Stimulated activated CD4-positive, alpha-beta T cell treated with anti-CD3 and anti-CD28 coated beads, TNF-alpha, amount 100 ng/mL, for 1 hour (primary cell): Measurements from ENCODE around the gene THY1.
"Not testable (repeated sequence)": the region's sequence is repeated elsewhere in the genome, so short reads cannot be mapped to it uniquely, and the experiment has no call there.

ENCODE experiments used
- DNase-seq, 3 donors: peaks; one replicate each; pipeline ENCODE4 v3.0.0-alpha.2; 2020; ENCODE audit warnings: low read depth in 3 of 3, low spot score in 1 of 3

Gene THY1

DNA sequence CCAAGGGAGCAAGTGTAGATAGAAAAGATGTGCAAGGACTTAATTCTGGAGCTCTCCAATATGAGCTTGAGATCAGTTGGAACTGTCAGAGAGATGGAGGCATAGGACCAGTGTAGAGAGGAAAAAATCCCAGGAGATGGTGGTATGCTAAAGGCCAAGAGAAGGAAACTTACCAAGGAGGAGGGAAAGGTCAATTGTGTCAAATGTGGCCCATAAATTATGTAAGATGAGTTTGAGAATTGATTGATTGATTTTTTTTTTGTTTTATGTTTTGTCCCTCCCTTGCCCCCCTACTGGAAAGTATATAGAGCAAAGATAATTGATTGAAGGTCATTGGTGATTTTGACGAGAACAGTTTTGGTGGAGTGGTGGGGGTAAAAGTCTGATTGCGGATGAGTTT lies 38.6 kb downstream of the THY1 start:
- no peak for DNase-seq

GRCh38 chr11:119382513-119382912 lies 40.5 kb downstream of the THY1 start:
- not testable (repeated sequence) for DNase-seq

DNA sequence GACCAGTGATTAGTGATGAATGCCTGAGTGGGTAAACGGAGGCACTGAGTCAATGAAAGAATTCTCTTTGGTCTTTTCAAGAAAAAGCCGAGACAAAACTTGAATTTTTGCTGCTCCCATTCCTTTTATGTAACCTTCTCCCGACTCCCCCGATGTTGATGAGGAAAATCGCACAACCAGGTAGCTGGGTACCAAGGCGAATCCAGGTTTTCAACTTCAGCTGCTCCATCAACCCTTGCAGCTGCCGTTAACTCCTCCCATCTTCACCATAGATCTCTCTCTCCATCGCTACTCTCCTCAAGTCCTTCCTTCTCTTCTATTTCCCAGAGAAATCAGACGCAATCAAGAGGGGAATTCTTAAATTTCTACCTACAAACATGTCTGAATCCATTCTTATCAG lies 40.9 kb downstream of the THY1 start:
- DNase-seq = no peak

- DNase-seq = peak; percentile 85 to 96 (median 93)
These were observed 41.6 kb downstream of the THY1 start, which contains the start of gene USP2 for GRCh38 chr11:119381181-119381988. Gene USP2, minus strand, starts transcription at chr11:119381690. Its CDS starts 8,210 bp downstream, at chr11:119373480.

DNA sequence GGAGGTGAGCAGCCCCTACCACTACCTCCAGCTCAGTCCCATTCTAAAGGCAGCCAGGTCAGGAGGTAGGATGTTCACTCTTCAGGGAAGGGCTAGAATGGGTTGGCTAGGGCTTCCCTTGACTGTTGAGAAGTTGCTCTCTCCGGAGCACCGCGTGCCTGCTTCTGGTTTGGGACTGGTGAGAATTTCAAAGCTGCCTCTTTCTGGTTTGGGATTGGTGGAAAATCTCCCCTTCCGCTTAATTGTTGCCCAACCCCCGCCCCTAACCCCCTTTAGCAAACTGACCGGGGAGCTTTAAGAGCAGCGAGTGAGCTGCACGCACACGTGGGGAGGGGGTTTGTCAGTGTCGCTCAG lies 42.2 kb downstream of the THY1 start:
- no peak for DNase-seq

DNA sequence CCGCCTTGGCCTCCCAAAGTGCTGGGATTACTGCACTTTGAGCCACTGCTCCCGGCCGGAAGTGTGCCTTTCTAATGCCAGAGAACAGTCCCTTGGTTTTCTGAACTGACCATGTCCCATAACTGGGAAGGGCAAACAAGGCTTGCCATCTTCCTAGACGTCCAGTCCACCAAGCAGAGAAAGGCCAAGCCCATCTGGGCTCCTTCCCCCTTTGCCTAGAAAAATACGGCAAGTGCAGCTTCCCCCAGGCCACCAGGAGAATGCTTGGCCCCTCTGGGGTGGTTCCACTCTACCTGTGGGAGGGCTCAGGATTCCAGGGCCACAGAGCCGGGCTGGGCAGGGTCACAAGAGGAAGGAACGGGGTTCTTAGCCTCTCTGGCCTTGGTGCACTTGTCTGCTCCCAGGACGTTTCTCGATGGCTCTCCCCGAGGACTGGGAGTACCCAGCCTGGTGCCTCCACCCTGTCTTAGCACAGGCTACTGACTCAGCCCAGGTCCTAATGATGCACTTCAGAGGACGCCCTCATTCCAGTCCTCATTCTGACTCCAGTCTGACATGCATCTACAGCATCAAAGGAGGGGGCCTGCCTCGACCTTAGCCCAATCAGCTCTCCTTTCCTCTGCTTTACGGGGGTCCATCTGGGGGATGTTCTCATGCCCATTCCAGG lies 42.7 kb downstream of the THY1 start:
- no peak for DNase-seq

- DNase-seq = no peak
These were observed 44.0 kb downstream of the THY1 start for GRCh38 chr11:119378851-119379465.

DNA sequence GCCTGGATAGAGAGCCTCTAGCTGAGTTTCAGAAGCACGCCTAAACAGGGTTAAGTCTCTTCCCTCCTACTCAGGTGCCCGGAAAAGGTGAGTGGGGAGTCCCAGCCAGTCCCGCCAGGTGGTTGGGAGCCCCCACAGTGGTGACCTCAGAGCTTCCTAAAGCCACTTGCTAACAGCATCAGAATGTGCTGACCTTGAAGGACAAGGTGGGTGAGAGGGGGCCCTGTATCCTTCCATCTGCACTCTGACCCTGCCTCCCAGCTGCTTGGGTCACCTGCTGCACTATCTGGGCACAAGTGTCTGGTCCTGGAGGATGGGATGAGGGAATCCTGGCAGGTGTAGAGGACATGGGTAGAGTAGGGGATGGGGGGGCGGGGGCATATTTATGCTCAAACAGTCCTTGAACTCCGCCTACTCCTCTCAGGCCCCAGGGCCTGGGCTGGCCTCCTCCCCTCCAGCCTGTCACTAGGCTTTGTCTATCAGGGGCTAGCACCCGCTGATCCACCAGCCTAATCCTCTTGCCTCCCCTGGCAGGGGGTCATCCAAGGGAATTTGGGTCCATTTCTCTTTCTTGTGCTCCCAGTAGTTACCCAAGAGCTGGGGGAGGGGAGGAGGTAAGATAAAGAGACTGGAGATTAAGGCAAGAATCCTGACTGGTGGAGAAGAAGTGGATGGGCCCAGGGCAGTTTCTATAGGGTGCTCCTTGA lies 44.9 kb downstream of the THY1 start:
- no peak for DNase-seq

- DNase-seq = no peak
These were observed 45.7 kb downstream of the THY1 start for GRCh38 chr11:119377112-119377901.

DNA sequence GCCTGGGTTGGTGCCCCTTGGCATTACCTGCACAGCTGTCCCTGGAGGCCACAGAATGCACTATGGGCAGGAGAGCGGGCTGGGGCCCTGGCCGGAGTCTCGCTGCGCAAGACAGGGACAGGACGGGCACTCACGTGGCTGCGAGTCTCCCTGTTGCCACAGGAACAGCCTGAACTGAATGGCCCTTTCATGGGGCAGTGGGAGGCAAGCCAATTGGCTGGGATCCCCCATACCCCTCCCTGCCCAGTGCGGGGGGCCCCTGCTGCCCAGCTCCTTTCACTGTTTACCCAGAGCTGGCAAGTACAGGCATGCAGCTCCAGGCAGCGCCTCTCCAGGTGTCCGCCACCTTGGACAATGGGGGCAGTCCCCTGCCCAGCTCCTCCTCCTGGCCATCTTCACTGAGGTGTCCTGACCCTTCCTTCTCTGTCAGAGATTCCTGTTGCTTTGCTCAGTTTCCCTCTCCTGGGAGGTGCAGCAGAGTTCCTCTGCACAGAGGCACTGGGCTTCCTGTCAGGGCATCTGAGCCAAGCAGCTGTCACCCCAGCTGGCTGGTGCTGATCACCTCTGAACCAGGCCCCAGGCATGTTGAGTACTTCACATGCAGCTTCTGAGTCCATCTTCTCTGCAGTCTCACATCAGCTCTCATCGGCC lies 46.6 kb downstream of the THY1 start:
- no peak for DNase-seq

DNA sequence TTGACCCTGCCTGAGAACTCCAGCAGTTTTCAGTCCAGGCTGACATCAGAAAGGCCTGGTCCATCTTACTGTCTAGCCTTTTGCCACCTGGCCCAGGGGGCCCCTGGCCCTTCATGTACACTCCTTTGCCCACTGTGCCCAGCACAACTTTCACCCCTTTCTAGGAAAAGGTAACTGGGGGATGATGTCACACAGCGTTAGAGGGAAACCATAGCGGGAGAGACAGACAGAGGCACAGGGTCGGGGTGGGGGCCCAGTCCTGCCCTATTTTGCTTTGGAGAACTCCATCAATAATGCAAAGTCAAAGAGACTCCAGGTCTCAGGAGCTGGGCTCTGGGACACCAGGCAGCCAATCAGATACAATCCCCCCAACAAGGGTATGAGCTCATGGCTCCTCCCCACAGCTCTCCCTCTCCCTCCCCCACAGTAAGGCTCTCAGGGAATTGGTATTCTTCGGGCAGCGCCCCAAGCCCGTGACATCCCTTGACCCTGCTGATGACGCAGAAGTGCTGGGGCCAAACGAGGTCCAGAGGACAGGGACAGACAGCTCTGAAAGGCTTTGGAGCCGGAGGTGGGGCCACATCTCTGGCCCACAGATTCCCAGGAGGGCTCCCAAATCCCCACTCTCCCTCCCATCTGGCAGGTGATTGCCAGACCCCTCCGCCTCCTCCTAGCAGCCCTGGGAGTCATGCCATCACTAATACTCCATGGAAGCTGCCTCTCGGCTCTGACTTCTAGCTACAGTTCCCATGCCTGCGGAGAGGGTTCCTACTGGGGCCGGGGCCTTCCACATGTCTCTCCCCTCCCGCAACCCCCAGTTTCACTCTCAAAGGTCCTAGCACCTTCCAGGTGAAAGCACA lies 47.4 kb downstream of the THY1 start:
- no peak for DNase-seq

DNA sequence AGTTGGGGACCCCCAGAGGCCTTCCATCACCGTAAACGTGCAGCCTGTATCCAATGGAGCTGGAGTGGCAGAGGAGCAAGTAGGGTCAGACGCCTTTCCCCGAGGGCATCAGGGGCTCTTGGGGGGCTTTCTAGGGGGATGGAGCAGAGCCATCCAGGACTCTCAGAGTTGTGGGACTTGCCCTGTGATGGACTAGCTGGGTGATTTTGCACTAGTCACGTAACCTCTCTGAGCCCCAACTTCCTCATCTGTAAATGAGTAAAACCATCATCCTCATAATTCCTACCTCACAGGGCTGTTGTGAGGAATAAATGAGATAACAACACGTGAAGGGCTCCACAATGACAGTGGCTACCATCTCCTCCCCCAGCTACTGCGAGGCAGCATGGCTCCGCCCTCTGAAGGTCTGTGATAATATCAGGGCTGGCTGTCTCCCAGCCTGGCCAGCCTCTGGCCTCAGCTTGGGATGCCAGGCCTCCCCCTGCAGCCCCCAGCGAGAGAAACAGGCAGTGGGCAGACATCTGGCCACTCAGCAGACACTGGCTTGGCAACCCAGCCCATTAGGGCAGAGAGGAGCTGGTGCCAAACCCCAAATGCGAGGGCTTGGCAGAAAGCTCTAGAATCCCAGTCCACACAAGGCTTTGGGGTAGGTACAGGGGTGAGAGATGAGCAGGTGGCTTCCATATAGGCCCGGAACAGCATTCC lies 48.2 kb downstream of the THY1 start:
- DNase-seq = no peak

GRCh38 chr11:119373921-119374631 lies 48.9 kb downstream of the THY1 start:
- no peak for DNase-seq

- DNase-seq = no peak
These were observed 49.7 kb downstream of the THY1 start for GRCh38 chr11:119373059-119373920.

- DNase-seq = no peak
These were observed 50.5 kb downstream of the THY1 start for GRCh38 chr11:119372260-119373058.

DNA sequence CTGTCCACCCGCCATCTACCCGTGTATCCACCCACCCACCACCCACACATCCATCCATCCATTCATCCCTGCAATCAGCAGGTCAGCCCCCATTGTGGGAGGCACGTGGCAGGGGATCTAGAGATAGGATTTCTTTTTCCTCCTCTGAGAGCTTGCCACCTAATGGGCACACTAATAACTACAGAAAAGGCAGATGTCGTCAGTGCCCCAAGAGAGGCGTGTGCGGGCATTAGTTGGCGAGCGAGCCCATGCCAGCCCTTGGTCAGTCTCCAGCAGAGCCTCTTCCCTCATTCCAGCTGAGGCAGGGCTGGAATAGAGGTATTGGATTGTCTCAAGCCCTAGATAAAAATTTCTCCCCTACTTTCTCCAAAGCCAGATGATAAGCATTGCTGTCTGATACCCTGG lies 51.2 kb downstream of the THY1 start:
- DNase-seq = no peak
